H1 (cell line): ENCODE results near the gene FZD4. TPM values are rescaled to one million over a fixed set of nuclear protein-coding genes. Genes with fewer than 3 reads are reported as not detected.

ENCODE experiments used
- CTCF ChIA-PET: fragments of 300-600 bp; sonication (Branson Sonifier 250); formaldehyde crosslinking; loops from one replicate; lab custom pipeline; 2021; ENCODE audit not compliant: partially characterized antibody; lab: Charles Lee
- POLR2A ChIA-PET: fragments of 300-600 bp; sonication (Branson Sonifier 250); formaldehyde crosslinking; loops from one replicate; lab custom pipeline; 2021; ENCODE audit warnings: inconsistent platforms; ENCODE audit not compliant: partially characterized antibody; lab: Charles Lee
- DNase-seq, 2 experiments: peaks; one replicate each; pipeline versions ENCODE4 v3.0.0 to v3.0.0-alpha.2; 2010 to 2022; ENCODE audit warnings: low spot score in 2 of 2, low read depth in 1 of 2, mixed read lengths in 1 of 2
- FAIRE-seq: peaks from 2 replicates; lab custom pipeline; 2011; peaks lifted over from hg19 to GRCh38; lab: Jason Lieb, UNC
- H2AFZ ChIP-seq: 2 replicates; pipeline ENCODE4 v1.8.1; 2012; ENCODE audit warnings: low read length, inconsistent platforms
- H2AK5ac ChIP-seq: 2 replicates; pipeline ENCODE4 v1.6.1; 2013; ENCODE audit warnings: low read depth, low read length
- H2BK120ac ChIP-seq: replicated peaks from 2 replicates; pipeline ENCODE3; 2013; ENCODE audit warnings: low read depth, low read length, inconsistent platforms
- H2BK12ac ChIP-seq: 2 replicates; pipeline ENCODE4 v1.6.1; 2013; ENCODE audit warnings: low read depth, low read length
- H2BK15ac ChIP-seq: 2 replicates; pipeline ENCODE4 v1.6.1; 2013; ENCODE audit warnings: low read length
- H2BK20ac ChIP-seq: 2 replicates; pipeline ENCODE4 v1.6.1; 2013; ENCODE audit warnings: low read length
- H2BK5ac ChIP-seq: 2 replicates; pipeline ENCODE4 v1.6.1; 2013; ENCODE audit warnings: low read depth, low read length
- H3K14ac ChIP-seq: 2 replicates; pipeline ENCODE4 v1.6.1; 2013; ENCODE audit warnings: inconsistent platforms; ENCODE audit not compliant: insufficient read length
- H3K18ac ChIP-seq: 2 replicates; pipeline ENCODE4 v1.6.1; 2013; ENCODE audit warnings: low read length; ENCODE audit errors: extremely low read depth
- H3K23ac ChIP-seq: 2 replicates; pipeline ENCODE4 v1.6.1; 2013; ENCODE audit warnings: inconsistent platforms; ENCODE audit not compliant: insufficient read length
- H3K23me2 ChIP-seq: 2 replicates; pipeline ENCODE4 v1.6.1; 2013; ENCODE audit warnings: low read depth, low read length
- H3K27ac ChIP-seq: 2 replicates; pipeline ENCODE4 v1.6.1; 2011; ENCODE audit warnings: low read depth, low read length, inconsistent platforms
- H3K27me3 ChIP-seq, 4 experiments: replicated peaks in 1 of 4; 1 replicate in 1 of 4; 2 replicates in 3 of 4; pipeline versions ENCODE4 v1.6.1 to v1.8.1; 2011 to 2013; ENCODE audit warnings: low read length in 3 of 4, mild to moderate bottlenecking in 3 of 4, inconsistent platforms in 2 of 4, mixed read lengths in 2 of 4, moderate library complexity in 1 of 4; ENCODE audit not compliant: control insufficient read depth in 3 of 4, insufficient read depth in 3 of 4; ENCODE audit errors: extremely low read depth in 1 of 4
- H3K36me3 ChIP-seq, 4 experiments: 2 replicates each; pipeline versions ENCODE4 v1.6.1 to v1.8.1; 2011 to 2013; ENCODE audit warnings: mild to moderate bottlenecking in 4 of 4, low read length in 3 of 4, moderate library complexity in 2 of 4, control low read depth in 1 of 4, inconsistent platforms in 1 of 4; ENCODE audit not compliant: insufficient read depth in 4 of 4, control insufficient read depth in 2 of 4
- H3K4ac ChIP-seq: replicated peaks from 2 replicates; pipeline ENCODE3; 2013; ENCODE audit warnings: low read length, low read depth, mixed read lengths, inconsistent platforms; ENCODE audit not compliant: insufficient read length
- H3K4me1 ChIP-seq, 4 experiments: replicated peaks in 1 of 4; 1 replicate in 1 of 4; 2 replicates in 3 of 4; pipeline versions ENCODE4 v1.6.1 to v1.8.1; 2011 to 2013; ENCODE audit warnings: low read length in 3 of 4, inconsistent platforms in 2 of 4, mixed read lengths in 1 of 4; ENCODE audit not compliant: insufficient read depth in 4 of 4, control insufficient read depth in 3 of 4
- H3K4me2 ChIP-seq, 2 experiments: 2 replicates each; pipeline versions ENCODE4 v1.6.1 to v1.8.1; 2011 to 2013; ENCODE audit warnings: low read depth in 2 of 2, low read length in 2 of 2, control low read depth in 1 of 2, inconsistent platforms in 1 of 2, mild to moderate bottlenecking in 1 of 2; ENCODE audit not compliant: insufficient read depth in 1 of 2
- H3K4me3 ChIP-seq, 4 experiments: fragments of 200-600, 300-600 bp in 1 of 4; sonication (generic), shearing (Covaris generic), sonication (Bioruptor Twin) in 1 of 4; 2 replicates each; pipeline versions ENCODE4 v1.5.1 to v1.8.1; 2011 to 2016; ENCODE audit warnings: low read length in 4 of 4, low read depth in 3 of 4, control low read depth in 2 of 4, inconsistent platforms in 2 of 4, mild to moderate bottlenecking in 2 of 4, mixed read lengths in 1 of 4, moderate library complexity in 1 of 4; ENCODE audit not compliant: insufficient read depth in 2 of 4; ENCODE audit errors: extremely low read depth in 1 of 4
- H3K56ac ChIP-seq: replicated peaks from 2 replicates; pipeline ENCODE3; 2013; ENCODE audit warnings: low read depth, mild to moderate bottlenecking, mixed read lengths, low read length, inconsistent platforms; ENCODE audit not compliant: insufficient read length
- H3K79me1 ChIP-seq: 2 replicates; pipeline ENCODE4 v1.6.1; 2013; ENCODE audit warnings: low read depth, low read length, control low read depth
- H3K79me2 ChIP-seq, 2 experiments: 2 replicates each; pipeline versions ENCODE4 v1.6.1 to v1.8.1; 2012 to 2013; ENCODE audit warnings: low read length in 2 of 2, mild to moderate bottlenecking in 2 of 2, inconsistent platforms in 1 of 2; ENCODE audit not compliant: insufficient read depth in 2 of 2, control insufficient read depth in 1 of 2
- H3K9ac ChIP-seq, 4 experiments: replicated peaks in 1 of 4; 1 replicate in 1 of 4; 2 replicates in 3 of 4; pipeline versions ENCODE4 v1.6.1 to v1.8.1; 2011 to 2013; ENCODE audit warnings: low read depth in 3 of 4, low read length in 3 of 4, control low read depth in 2 of 4, mild to moderate bottlenecking in 2 of 4, moderate library complexity in 2 of 4, inconsistent platforms in 1 of 4; ENCODE audit errors: extremely low read depth in 1 of 4
- H3K9me3 ChIP-seq, 2 experiments: 2 replicates each; pipeline versions ENCODE4 v1.6.1 to v1.8.1; 2012 to 2013; ENCODE audit warnings: mild to moderate bottlenecking in 2 of 2, moderate library complexity in 2 of 2, control low read depth in 1 of 2, inconsistent platforms in 1 of 2, low read depth in 1 of 2, low read length in 1 of 2, mixed read lengths in 1 of 2; ENCODE audit not compliant: insufficient read depth in 2 of 2
- H4K20me1 ChIP-seq, 2 experiments: replicated peaks in 1 of 2; 2 replicates each; pipeline versions ENCODE3 to v1.8.1; 2011 to 2013; ENCODE audit warnings: inconsistent platforms in 2 of 2, low read length in 2 of 2, mild to moderate bottlenecking in 1 of 2; ENCODE audit not compliant: insufficient read depth in 2 of 2, control insufficient read depth in 1 of 2
- H4K5ac ChIP-seq: 2 replicates; pipeline ENCODE4 v1.6.1; 2013; ENCODE audit warnings: low read length, low read depth, mixed read lengths, inconsistent platforms; ENCODE audit not compliant: insufficient read length
- H4K8ac ChIP-seq: 2 replicates; pipeline ENCODE4 v1.8.0; 2013; ENCODE audit warnings: mild to moderate bottlenecking, moderate library complexity, low read length, inconsistent platforms; ENCODE audit not compliant: insufficient read depth; ENCODE audit errors: extremely low read depth
- H4K91ac ChIP-seq: replicated peaks from 2 replicates; pipeline ENCODE3; 2013; ENCODE audit warnings: low read length, mixed read lengths, inconsistent platforms; ENCODE audit not compliant: insufficient read length
- CBX8 ChIP-seq: fragments of 300-800, 300-1000 bp; sonication (generic); IDR thresholded peaks from 2 replicates; pipeline ENCODE4 v1.7.1; 2016; ENCODE audit warnings: low read depth, low read length, borderline replicate concordance
- GABPA ChIP-seq: IDR thresholded peaks from 2 replicates; pipeline ENCODE4 v1.6.1; 2011; ENCODE audit warnings: mild to moderate bottlenecking, low read length, moderate library complexity, borderline replicate concordance; ENCODE audit not compliant: insufficient read depth
- HDAC2 ChIP-seq, 2 experiments: fragments of 300-600 bp in 1 of 2; sonication (generic) in 1 of 2; IDR thresholded peaks; 2 replicates each; pipeline ENCODE4 v1.6.1; 2011 to 2012; ENCODE audit warnings: low read depth in 2 of 2, low read length in 2 of 2, mild to moderate bottlenecking in 2 of 2, moderate library complexity in 2 of 2, borderline replicate concordance in 1 of 2, inconsistent platforms in 1 of 2
- HDAC6 ChIP-seq: IDR thresholded peaks from one replicate; pipeline ENCODE4 v1.7.1; 2012; ENCODE audit warnings: low read depth, mild to moderate bottlenecking, inconsistent platforms, low read length, moderate library complexity
- JUND ChIP-seq: IDR thresholded peaks from 2 replicates; pipeline ENCODE4 v1.6.1; 2011; ENCODE audit warnings: mild to moderate bottlenecking, improper control_type of control experiment, low read length
- MAFK ChIP-seq: IDR thresholded peaks from 2 replicates; pipeline ENCODE4 v1.6.1; 2012; ENCODE audit warnings: low read depth, mild to moderate bottlenecking, improper control_type of control experiment, low read length
- PHF8 ChIP-seq: fragments of 200-600 bp; sonication (generic); conservative IDR thresholded peaks from 2 replicates; pipeline ENCODE4 v1.7.1; 2012; ENCODE audit warnings: low read depth, mild to moderate bottlenecking, inconsistent platforms, low read length, moderate library complexity
- RNF2 ChIP-seq: fragments of 200-900, 300-1000 bp; sonication (generic); IDR thresholded peaks from 2 replicates; pipeline ENCODE4 v1.7.1; 2016; ENCODE audit warnings: borderline replicate concordance, low read depth, mild to moderate bottlenecking, antibody characterized with exemption, low read length; ENCODE audit not compliant: poor library complexity, severe bottlenecking; ENCODE audit errors: missing control alignments
- SIX5 ChIP-seq: IDR thresholded peaks from 2 replicates; pipeline ENCODE4 v1.6.1; 2011; ENCODE audit warnings: mild to moderate bottlenecking, low read depth, low read length
- WGBS, 2 experiments: shearing (Covaris generic) in 1 of 2; methylation state at CpG; one replicate each; pipeline versions ENCODE4 v1.1.6 to v1.1.7; 2013 to 2015; ENCODE audit warnings: low lambda C conversion rate in 2 of 2, mixed read lengths in 2 of 2, inconsistent platforms in 1 of 2, low coverage in 1 of 2, missing lambda C conversion rate in 1 of 2; ENCODE audit not compliant: insufficient replicate concordance in 2 of 2, insufficient coverage in 1 of 2, insufficient read length in 1 of 2; ENCODE audit errors: extremely low coverage in 1 of 2, missing lambda C conversion rate in 1 of 2; 5-methylcytosine and 5-hydroxymethylcytosine counted together
- polyA plus RNA-seq, 7 experiments: library from polyadenylated mRNA; depleted of rRNA in 3 of 7; stranded (reverse) in 5 of 7; unstranded in 2 of 7; fragments of >200 nt in 5 of 7; fragments of 200-250 nt in 2 of 7; gene quantifications; 1 replicate in 5 of 7; 2 replicates in 1 of 7; 4 replicates in 1 of 7; pipeline versions ENCODE4 v1.2.1 to v1.2.3, GENCODE V29; 2011 to 2013; ENCODE audit warnings: missing spikeins in 2 of 7, mixed read lengths in 2 of 7
- total RNA-seq: library from RNA; stranded (reverse); fragmentation: NEBNext Ultra II Directional; extraction: Animal tissue kit (Norgen Biotek cat#: 25700); gene quantifications from 2 replicates; pipeline ENCODE4 v1.2.1, GENCODE V29; 2021
- TF ChIP-seq, protein P1 (sequence below): IDR thresholded peaks from 2 replicates; pipeline ENCODE4 v1.6.1; 2011; ENCODE audit warnings: low read length, improper control_type of control experiment
- TF ChIP-seq, protein P2 (sequence below): IDR thresholded peaks from 2 replicates; pipeline ENCODE4 v1.6.1; 2012; ENCODE audit warnings: inconsistent platforms

Gene FZD4
- total and polyA plus RNA-seq, 2 of the 8 experiments (the other 6 are each of a cell fraction or from before 2014, with no cell fraction given), result 3.1 to 7.1 TPM

DNA sequence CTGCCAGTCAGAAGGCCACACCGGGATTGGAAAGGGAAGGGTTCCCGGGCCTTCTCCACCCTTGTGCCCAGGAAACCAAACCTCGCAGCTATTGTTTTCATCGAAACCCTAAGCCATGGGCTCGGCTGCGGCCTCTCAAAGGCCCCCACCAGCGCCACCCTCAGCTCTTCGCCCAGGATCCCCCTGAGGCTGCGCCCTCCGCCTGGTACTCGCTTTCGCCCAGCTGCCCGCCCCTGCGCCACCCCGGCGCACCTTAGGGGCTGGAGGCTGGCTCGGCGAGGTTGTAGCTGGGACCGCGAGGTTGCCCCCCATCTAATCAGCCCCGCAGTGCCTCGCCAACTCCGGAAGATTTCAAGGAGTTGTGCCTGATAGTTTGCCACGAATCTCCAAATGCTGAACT is 49.0 kb downstream of the FZD4 start:
- H3K36me3 ChIP-seq, result no peaks in the 10 kb centered on the region
- no peak overlapping the region for H3K9ac ChIP-seq
- POLR2A ChIA-PET, result no interaction called here
- CTCF ChIA-PET, result interaction anchor here (1.6 to 5.3 kb wide), 2 partner anchors 8 to 36 kb away, joined by 4 to 31 read pairs; no protein-coding TSS in a partner anchor
- no peak for DNase-seq
- no peak overlapping the region for H3K23ac ChIP-seq
- H3K27ac ChIP-seq, result no peak overlapping the region
- no peaks in the 10 kb centered on the region for H3K27me3 ChIP-seq
- no peak overlapping the region for H3K14ac ChIP-seq
- no peak overlapping the region for H4K5ac ChIP-seq
- no peak overlapping the region for H2BK12ac ChIP-seq
- no peak overlapping the region for H2BK20ac ChIP-seq
- H2AK5ac ChIP-seq, result no peak overlapping the region
- H4K20me1 ChIP-seq, result no peaks in the 10 kb centered on the region
- H2BK5ac ChIP-seq, result no peak overlapping the region
- H2BK15ac ChIP-seq, result no peak overlapping the region
- no peak overlapping the region for H3K4me3 ChIP-seq
- H3K23me2 ChIP-seq, result no peaks in the 10 kb centered on the region
- WGBS, 2 experiments, result 91% methylated on average over 24 of the region's 24 CpGs; no CpG with 5 or more reads in 1 of the 2 experiments
- FAIRE-seq, result no peak
- no peaks in the 10 kb centered on the region for H3K4me1 ChIP-seq
- H4K8ac ChIP-seq, result no peak overlapping the region
- no peak overlapping the region for H3K4ac ChIP-seq
- no peak overlapping the region for H3K4me2 ChIP-seq
- no peak overlapping the region for H3K18ac ChIP-seq
- no peak overlapping the region for H2AFZ ChIP-seq
- no peaks in the 10 kb centered on the region for H3K9me3 ChIP-seq
- H3K79me1 ChIP-seq, result no peaks in the 10 kb centered on the region; the same call in 1 of the 2 replicates
- H3K79me2 ChIP-seq, result no peaks in the 10 kb centered on the region
- no peak overlapping the region for H2BK120ac ChIP-seq
- no peak overlapping the region for H4K91ac ChIP-seq
- no peak overlapping the region for H3K56ac ChIP-seq
- TF ChIP-seq MAFK (no peak), JUND (no peak), PHF8 (no peak), SIX5 (no peak), HDAC2 (IDR thresholded peaks at IDR 0.05; ENCODE audit: borderline replicate concordance in 1 of 2, low read depth in 2 of 2, low read length in 2 of 2) (no peak), RNF2 (no peak), GABPA (no peak), CBX8 (no peak), HDAC6 (no peak)
- TF ChIP-seq, protein P1, sequence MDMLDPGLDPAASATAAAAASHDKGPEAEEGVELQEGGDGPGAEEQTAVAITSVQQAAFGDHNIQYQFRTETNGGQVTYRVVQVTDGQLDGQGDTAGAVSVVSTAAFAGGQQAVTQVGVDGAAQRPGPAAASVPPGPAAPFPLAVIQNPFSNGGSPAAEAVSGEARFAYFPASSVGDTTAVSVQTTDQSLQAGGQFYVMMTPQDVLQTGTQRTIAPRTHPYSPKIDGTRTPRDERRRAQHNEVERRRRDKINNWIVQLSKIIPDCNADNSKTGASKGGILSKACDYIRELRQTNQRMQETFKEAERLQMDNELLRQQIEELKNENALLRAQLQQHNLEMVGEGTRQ, result no peak
- TF ChIP-seq, protein P2, sequence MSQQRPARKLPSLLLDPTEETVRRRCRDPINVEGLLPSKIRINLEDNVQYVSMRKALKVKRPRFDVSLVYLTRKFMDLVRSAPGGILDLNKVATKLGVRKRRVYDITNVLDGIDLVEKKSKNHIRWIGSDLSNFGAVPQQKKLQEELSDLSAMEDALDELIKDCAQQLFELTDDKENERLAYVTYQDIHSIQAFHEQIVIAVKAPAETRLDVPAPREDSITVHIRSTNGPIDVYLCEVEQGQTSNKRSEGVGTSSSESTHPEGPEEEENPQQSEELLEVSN, result no peak
